GM21447 (cell line): ENCODE data around the gene STXBP6.

ENCODE experiments used
- ATAC-seq: cut with Tn5 transposase; IDR thresholded peaks from one replicate; pipeline ENCODE4 v1.9.1; 2021; ENCODE audit not compliant: unreplicated experiment

STXBP6 gene

GRCh38 chr14:24920265-24921075 is 129.5 kb downstream of the STXBP6 start:
- no peak for ATAC-seq

GRCh38 chr14:24918822-24919221 is 131.1 kb downstream of the STXBP6 start:
- no peak for ATAC-seq

GRCh38 chr14:24915958-24916595 is 133.9 kb downstream of the STXBP6 start:
- ATAC-seq, result no peak

- ATAC-seq, result no peak
Measured at GRCh38 chr14:24915403-24915921, 134.5 kb downstream of the STXBP6 start.

- ATAC-seq, result no peak
Measured at GRCh38 chr14:24913746-24914145, 136.2 kb downstream of the STXBP6 start.

- no peak for ATAC-seq
Measured at GRCh38 chr14:24913021-24913420, 136.9 kb downstream of the STXBP6 start.

- ATAC-seq, result no peak
Measured at GRCh38 chr14:24911324-24912109, 138.4 kb downstream of the STXBP6 start.

GRCh38 chr14:24910408-24910986 is 139.4 kb downstream of the STXBP6 start:
- no peak for ATAC-seq

- ATAC-seq, result no peak
Measured at GRCh38 chr14:24909523-24910302, 140.2 kb downstream of the STXBP6 start.

GRCh38 chr14:24908592-24909236 is 141.2 kb downstream of the STXBP6 start:
- no peak for ATAC-seq

GRCh38 chr14:24904533-24904932 is 145.4 kb downstream of the STXBP6 start:
- no peak for ATAC-seq

- no peak for ATAC-seq
Measured at GRCh38 chr14:24903337-24903736, 146.6 kb downstream of the STXBP6 start.

- ATAC-seq, result no peak
Measured at GRCh38 chr14:24900269-24901100, 149.5 kb downstream of the STXBP6 start.

GRCh38 chr14:24897793-24898192 is 152.2 kb downstream of the STXBP6 start:
- ATAC-seq, result no peak

GRCh38 chr14:24895622-24896021 is 154.3 kb downstream of the STXBP6 start:
- no peak for ATAC-seq

- ATAC-seq, result no peak
Measured at GRCh38 chr14:24895243-24895583, 154.7 kb downstream of the STXBP6 start.

GRCh38 chr14:24894583-24895242 is 155.2 kb downstream of the STXBP6 start:
- no peak for ATAC-seq

- no peak for ATAC-seq
Measured at GRCh38 chr14:24892497-24893051, 157.4 kb downstream of the STXBP6 start.
